NCI-H345 treated with DMSO at 0.1 percent for 48 hours (cell line): ENCODE results near the gene ST3GAL5.

Experiments
- DNase-seq: peaks from one replicate; lab custom pipeline; 2025; ENCODE audit not compliant: unreplicated experiment; lab: John Stamatoyannopoulos, UW

The ST3GAL5 gene

DNA sequence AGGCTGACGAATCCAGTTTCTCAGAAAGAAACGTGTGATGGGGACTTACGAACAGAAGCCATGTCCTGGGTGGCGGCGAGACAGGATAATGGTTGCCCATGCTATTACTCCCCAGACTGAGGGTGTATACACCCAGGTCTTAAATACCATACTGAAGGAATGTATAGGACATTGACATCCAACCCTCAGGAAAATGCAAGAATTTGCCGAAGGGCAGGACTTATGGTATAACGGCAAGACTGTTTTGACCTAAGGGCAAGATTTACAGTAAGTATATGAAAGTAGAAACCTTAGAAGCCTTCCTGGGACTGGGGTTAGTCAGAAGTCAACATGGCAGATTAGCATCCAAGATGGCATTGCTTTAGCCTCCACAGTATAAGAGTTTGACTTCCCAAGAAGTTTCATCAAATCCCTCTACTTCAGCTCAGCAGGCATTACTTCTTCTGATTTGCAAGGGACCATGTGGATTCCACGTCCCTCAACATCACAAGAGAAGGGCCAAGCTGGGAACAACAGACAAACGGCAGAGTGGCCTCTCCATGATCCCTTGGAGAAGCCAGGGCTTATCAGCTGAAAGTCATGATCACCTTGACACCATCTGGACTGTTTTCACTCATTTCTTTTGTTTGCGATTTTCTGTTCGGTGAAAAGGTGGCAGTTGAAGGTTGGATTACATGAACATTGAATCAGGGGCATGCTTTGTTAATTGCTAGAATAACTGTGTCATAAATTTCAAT, 21.1 kb downstream of the ST3GAL5 start:
- DNase-seq = no peak

- no peak for DNase-seq
These were observed 21.7 kb downstream of the ST3GAL5 start for GRCh38 chr2:85867121-85867520.

DNA sequence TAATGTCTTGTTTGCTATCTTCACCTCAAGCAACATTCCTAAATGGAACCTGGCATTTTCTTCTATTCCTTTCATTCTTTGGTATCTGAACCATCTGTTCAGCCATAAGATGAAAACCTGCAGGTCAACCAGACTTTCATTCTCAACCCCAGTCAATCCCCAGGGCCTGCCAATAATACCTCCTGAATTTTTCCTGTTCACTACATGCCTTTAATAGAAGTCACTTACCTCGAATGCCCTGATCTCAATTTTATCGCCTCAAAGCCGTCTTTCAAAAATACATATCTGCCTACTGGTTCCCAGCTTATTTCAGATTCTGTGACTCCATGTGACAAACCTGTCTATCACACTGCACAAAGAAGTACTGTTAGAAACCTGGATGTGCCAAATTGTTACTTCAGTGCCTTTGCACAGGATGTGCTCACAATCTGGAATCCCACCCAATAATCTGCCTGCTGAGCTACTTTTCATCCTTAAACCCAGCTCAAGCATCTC, 22.6 kb downstream of the ST3GAL5 start:
- no peak for DNase-seq

GRCh38 chr2:85865539-85866164, 23.1 kb downstream of the ST3GAL5 start:
- no peak for DNase-seq

- no peak for DNase-seq
These were observed 24.1 kb downstream of the ST3GAL5 start for GRCh38 chr2:85864654-85865053.

- DNase-seq = no peak
These were observed 26.4 kb downstream of the ST3GAL5 start for GRCh38 chr2:85862426-85862825.

GRCh38 chr2:85861650-85862049, 27.1 kb downstream of the ST3GAL5 start:
- no peak for DNase-seq

DNA sequence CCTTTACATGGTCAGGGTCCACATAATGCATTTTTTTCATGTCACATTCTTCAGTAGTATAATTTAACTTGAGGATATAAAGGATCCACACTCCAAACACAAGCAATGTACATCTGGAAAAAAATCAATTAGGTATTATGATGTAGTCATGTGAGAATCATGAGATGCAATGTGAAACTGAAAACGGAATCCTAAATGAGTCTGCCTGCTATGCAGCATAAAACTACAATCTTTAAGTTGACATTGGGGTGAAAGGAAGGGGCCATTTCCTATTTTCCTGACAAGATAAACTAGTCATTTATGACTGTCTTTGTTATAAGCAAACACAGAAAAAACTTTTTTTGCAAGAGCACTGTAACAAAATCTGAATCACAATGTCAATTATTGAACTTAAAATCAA, 27.6 kb downstream of the ST3GAL5 start:
- DNase-seq = no peak

- no peak for DNase-seq
These were observed 29.9 kb downstream of the ST3GAL5 start for GRCh38 chr2:85858841-85859240.

GRCh38 chr2:85854897-85855296, 33.9 kb downstream of the ST3GAL5 start:
- no peak for DNase-seq

GRCh38 chr2:85854166-85854509, 34.7 kb downstream of the ST3GAL5 start:
- DNase-seq = no peak

DNA sequence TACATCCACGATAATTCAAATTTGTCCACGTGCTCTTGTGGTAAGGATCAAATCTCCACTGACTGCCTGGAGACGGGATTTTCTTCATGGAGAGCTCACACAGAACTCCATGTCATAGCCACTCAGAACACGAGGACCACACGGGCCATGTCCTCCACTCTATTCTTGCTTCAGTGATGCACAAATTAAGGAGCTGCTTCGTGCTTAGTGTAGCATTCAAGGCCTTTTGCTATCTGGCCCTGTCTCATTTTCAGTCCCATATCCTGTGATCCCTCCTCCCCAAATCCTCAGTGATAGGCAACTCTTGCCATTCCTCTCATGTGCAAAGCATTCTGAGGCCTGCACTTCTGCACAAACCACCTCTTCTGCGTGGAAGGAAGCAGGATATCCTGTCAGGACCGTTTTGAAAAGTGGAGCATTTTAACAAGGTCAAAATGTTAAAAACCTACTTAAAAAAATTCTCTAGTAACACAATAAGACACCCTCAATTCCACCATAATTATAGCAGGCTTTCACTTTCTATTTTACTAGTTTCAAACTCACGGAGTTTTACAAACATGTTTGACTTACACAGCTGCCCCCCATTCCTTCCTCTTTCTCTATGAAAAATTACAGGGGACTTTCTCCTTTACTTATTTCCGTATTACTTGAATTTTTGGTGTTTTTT, 35.2 kb downstream of the ST3GAL5 start:
- DNase-seq = no peak

DNA sequence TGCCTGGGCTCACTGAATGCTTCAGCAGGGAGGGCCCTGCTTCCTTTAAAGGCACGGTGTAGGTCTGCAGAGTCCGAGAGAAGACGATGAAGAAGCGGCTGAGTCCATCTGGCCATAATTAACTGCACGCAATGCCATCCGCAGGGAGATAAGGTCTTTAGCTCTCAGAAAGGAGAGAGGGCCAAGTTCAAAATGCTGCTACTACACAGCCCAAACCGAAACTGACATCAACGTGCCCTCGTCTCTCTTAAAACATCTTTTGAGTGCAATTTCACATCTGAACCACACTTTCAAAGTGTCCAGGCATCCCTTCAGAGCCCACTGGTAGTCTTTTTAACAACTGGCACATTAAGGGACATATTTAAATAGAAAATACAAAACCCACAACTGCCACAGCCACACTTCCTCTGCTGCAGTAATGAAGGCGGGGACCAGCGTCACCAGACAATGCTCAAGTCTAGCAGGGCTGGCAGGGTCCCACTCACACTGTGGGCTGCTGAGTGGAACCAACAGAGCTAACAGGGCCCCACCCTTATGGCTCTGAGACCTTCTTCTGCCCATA, 35.8 kb downstream of the ST3GAL5 start:
- DNase-seq = no peak

GRCh38 chr2:85852152-85852840, 36.5 kb downstream of the ST3GAL5 start:
- DNase-seq = no peak

DNA sequence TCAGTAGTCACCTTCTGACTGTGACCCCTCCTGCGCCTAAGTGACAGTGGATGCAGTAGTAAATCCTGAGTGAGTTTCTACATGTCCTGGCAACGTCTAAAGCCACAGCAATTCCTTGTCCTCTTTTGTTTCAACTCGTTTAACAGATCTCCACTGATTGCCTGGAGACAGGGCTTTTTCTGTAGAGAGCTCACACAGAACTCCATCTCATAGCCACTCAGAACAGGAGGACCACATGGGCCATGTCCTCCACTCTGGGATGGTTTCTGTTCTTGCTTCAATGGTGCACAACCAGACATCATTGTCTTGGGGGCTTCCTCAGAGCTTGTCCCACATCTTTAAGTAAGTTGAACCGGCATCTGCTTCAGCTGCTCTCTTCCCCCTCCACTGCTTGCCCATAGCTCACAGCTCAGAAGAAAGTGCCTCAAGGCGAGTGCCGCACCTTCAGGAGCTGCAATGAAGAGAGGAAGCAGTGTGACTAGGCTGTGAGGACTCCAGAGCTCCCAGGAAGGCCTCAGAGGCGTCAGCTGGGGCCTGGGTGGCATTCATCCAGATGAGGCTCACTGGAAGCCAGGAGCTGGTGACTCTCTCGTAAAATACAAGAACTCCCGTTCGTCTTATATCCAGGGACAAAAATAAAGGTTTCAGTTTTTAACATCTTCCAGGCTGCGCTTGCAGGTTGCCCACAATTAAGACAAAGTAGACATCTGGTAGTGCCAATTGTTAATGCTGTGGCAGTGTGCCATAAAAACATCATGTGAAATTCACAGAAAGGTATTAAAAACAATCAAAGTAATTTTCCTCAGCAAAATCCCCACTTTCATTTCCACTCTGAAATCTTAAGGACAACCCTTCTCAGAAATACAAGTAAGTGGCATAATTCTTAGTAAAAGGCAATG, 37.3 kb downstream of the ST3GAL5 start:
- DNase-seq = no peak

DNA sequence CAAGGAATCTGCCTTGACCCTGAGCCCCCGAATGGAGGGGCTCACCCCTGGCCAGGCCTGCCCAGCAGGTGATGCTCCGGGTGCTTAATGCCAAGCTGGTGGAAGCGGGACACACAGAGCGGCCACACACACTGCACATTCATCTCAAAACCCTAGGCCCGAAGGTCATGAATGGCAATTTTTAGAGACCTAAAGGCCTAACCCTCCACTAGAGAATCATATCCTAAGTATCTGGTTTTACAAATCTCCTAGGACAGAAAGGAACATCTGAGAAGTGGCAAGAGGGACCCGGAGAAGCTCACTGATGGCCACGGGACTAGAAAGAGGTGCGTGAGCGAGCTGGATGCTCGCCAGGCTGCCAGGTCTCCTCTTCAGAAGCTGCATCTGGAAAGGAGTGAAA, 38.3 kb downstream of the ST3GAL5 start:
- no peak for DNase-seq

- no peak for DNase-seq
These were observed 41.7 kb downstream of the ST3GAL5 start for GRCh38 chr2:85847051-85847588.

GRCh38 chr2:85846411-85846810, 42.4 kb downstream of the ST3GAL5 start:
- DNase-seq = no peak

GRCh38 chr2:85844486-85844885, 44.3 kb downstream of the ST3GAL5 start:
- DNase-seq = no peak

DNA sequence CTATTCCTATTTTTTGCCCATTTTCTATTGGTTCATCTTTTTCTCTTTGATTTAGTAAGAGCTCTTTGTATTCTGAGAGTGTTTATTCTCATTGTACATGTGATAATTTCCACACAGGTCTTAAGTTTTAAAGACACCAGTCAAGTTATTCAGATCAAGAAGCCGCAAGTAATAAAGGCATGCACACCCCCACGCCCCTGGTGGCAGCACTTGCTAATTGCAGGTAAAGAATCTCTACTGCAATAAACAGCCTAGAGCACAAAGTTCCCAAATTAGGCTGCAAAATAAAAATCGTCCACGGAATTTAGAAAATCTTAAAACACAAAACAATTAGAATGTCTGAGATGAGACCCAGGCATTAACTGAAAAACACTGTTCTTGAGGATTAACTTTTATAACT, 45.2 kb downstream of the ST3GAL5 start:
- DNase-seq = no peak
